Common myeloid progenitor, CD34-positive (primary cell): ENCODE results near the gene SORL1.
A peak's percentile ranks its signal among the peaks of the same experiment; 100 is the strongest.

Experiments
- CTCF ChIA-PET: fragments of 350-600 bp; sonication (Branson Sonifier 250); formaldehyde crosslinking; loops from one replicate; lab custom pipeline; 2021; ENCODE audit warnings: antibody characterized with exemption; lab: Charles Lee
- POLR2A ChIA-PET: fragments of 350-600 bp; sonication (Branson Sonifier 250); formaldehyde crosslinking; loops from one replicate; lab custom pipeline; 2021; ENCODE audit warnings: antibody characterized with exemption; lab: Charles Lee
- DNase-seq, 3 donors: peaks; one replicate each; pipeline versions ENCODE4 v3.0.0 to v3.0.0-alpha.2; 2013
- H3K27ac ChIP-seq, 2 experiments: 1 replicate in 1 of 2; 2 replicates in 1 of 2; pipeline ENCODE4 v1.7.0; 2013; ENCODE audit warnings: inconsistent platforms in 2 of 2, low read length in 2 of 2, mild to moderate bottlenecking in 2 of 2, low read depth in 1 of 2, moderate library complexity in 1 of 2; ENCODE audit not compliant: severe bottlenecking in 2 of 2, insufficient read depth in 1 of 2, poor library complexity in 1 of 2
- H3K27me3 ChIP-seq, 5 experiments: replicated peaks in 2 of 5; 1 replicate in 3 of 5; 2 replicates in 2 of 5; pipeline versions ENCODE4 v1.6.1 to v1.7.0; 2013; ENCODE audit warnings: low read length in 4 of 5, mild to moderate bottlenecking in 2 of 5, moderate library complexity in 2 of 5, inconsistent platforms in 1 of 5; ENCODE audit not compliant: insufficient read depth in 5 of 5, control insufficient read depth in 4 of 5
- H3K36me3 ChIP-seq, 4 experiments: 1 replicate in 2 of 4; 2 replicates in 2 of 4; pipeline versions ENCODE4 v1.6.1 to v1.7.0; 2013; ENCODE audit warnings: low read length in 3 of 4, control low read depth in 1 of 4, mild to moderate bottlenecking in 1 of 4; ENCODE audit not compliant: control insufficient read depth in 4 of 4, insufficient read depth in 4 of 4
- H3K4me1 ChIP-seq, 4 experiments: 1 replicate in 3 of 4; 2 replicates in 1 of 4; pipeline versions ENCODE4 v1.6.1 to v1.7.1; 2013; ENCODE audit warnings: low read length in 3 of 4, mild to moderate bottlenecking in 3 of 4, control low read depth in 1 of 4, inconsistent platforms in 1 of 4, moderate library complexity in 1 of 4; ENCODE audit not compliant: control insufficient read depth in 4 of 4, insufficient read depth in 4 of 4; ENCODE audit errors: control extremely low read depth in 1 of 4
- H3K4me3 ChIP-seq, 7 experiments: 1 replicate in 4 of 7; 2 replicates in 3 of 7; pipeline versions ENCODE4 v1.5.1 to v1.7.0; 2013; ENCODE audit warnings: mild to moderate bottlenecking in 7 of 7, low read length in 6 of 7, moderate library complexity in 6 of 7, inconsistent platforms in 2 of 7, low read depth in 2 of 7, control low read depth in 1 of 7; ENCODE audit not compliant: insufficient read depth in 4 of 7, control insufficient read depth in 1 of 7; ENCODE audit errors: extremely low read depth in 1 of 7
- H3K9me3 ChIP-seq, 5 experiments: 1 replicate in 4 of 5; 2 replicates in 1 of 5; pipeline versions ENCODE4 v1.6.1 to v1.7.1; 2013; ENCODE audit warnings: low read length in 4 of 5, mild to moderate bottlenecking in 2 of 5, inconsistent platforms in 1 of 5, low read depth in 1 of 5, moderate library complexity in 1 of 5; ENCODE audit not compliant: control insufficient read depth in 4 of 5, insufficient read depth in 2 of 5; ENCODE audit errors: control extremely low read depth in 1 of 5
- WGBS: methylation state at CpG from one replicate; pipeline ENCODE4 v1.1.5; 2013; ENCODE audit not compliant: insufficient coverage; 5-methylcytosine and 5-hydroxymethylcytosine counted together

SORL1 gene

GRCh38 chr11:121670805-121671282 lies 218.7 kb downstream of the SORL1 start:
- 100% methylated on average over 5 of the region's 5 CpGs for WGBS
- no peak overlapping the region for H3K27ac ChIP-seq
- POLR2A ChIA-PET, result no interaction called here

GRCh38 chr11:121671283-121672168 lies 219.4 kb downstream of the SORL1 start:
- H3K4me3 ChIP-seq, result no peak overlapping the region
- CTCF ChIA-PET, result interaction anchor here (0.6 to 0.8 kb wide), 2 partner anchors 23 to 474 kb away, joined by 3 read pairs; no protein-coding TSS in a partner anchor
- no peaks in the 10 kb centered on the region for H3K36me3 ChIP-seq
- no peak overlapping the region for H3K27ac ChIP-seq
- no peaks in the 10 kb centered on the region for H3K9me3 ChIP-seq
- H3K27me3 ChIP-seq, result no peaks in the 10 kb centered on the region
- POLR2A ChIA-PET, result no interaction called here
- H3K4me1 ChIP-seq, result no peaks in the 10 kb centered on the region
- WGBS, result 95% methylated on average over 18 of the region's 19 CpGs
- peak in 1 of 3 donors; percentile 9 for DNase-seq

More at GRCh38 chr11:121670805-121671282, 218.7 kb downstream of the SORL1 start:
- CTCF ChIA-PET, result interaction anchor here (1.0 to 1.9 kb wide), 2 partner anchors 12 to 16 kb away, joined by 3 to 4 read pairs; no protein-coding TSS in a partner anchor
- no peaks in the 10 kb centered on the region for H3K4me1 ChIP-seq
- no peak overlapping the region for H3K4me3 ChIP-seq
- no peaks in the 10 kb centered on the region for H3K27me3 ChIP-seq
- DNase-seq, result no peak
- no peaks in the 10 kb centered on the region for H3K9me3 ChIP-seq
- no peaks in the 10 kb centered on the region for H3K36me3 ChIP-seq

- POLR2A ChIA-PET, result no interaction called here
- Histone ChIP-seq H3K4me1 (no peaks in the 10 kb centered on the region), H3K27me3 (no peaks in the 10 kb centered on the region), H3K9me3 (no peaks in the 10 kb centered on the region), H3K27ac (no peak overlapping the region), H3K4me3 (no peak overlapping the region), H3K36me3 (no peaks in the 10 kb centered on the region)
- WGBS, result 98% methylated on average over 10 of the region's 13 CpGs
- DNase-seq, result no peak
- CTCF ChIA-PET, result no interaction called here
Measured at GRCh38 chr11:121672630-121673487, 220.7 kb downstream of the SORL1 start.

GRCh38 chr11:121681550-121682268 lies 229.6 kb downstream of the SORL1 start:
- 100% methylated on average over 1 of the region's 1 CpG for WGBS

More at GRCh38 chr11:121681550-121682268, 229.6 kb downstream of the SORL1 start:
- Histone ChIP-seq H3K27me3 (no peaks in the 10 kb centered on the region), H3K9me3 (peaks cover 0 to 3% (median 0%) of the 10 kb centered on the region in 5 experiments), H3K36me3 (no peaks in the 10 kb centered on the region), H3K4me3 (no peak overlapping the region), H3K4me1 (no peaks in the 10 kb centered on the region), H3K27ac (no peak overlapping the region)
- POLR2A ChIA-PET, result no interaction called here
- no peak for DNase-seq
- CTCF ChIA-PET, result no interaction called here
